ENCODE data around the gene DLL3.

DLL3 gene

GRCh38 chr19:39540333-39540673 lies 41.6 kb downstream of the DLL3 start:
- H3K4me1 Mint-ChIP-seq (ENCODE audit: low read depth) = peaks cover 35% of the 10 kb centered on the region
- peak overlapping the region; percentile 97 for H3K4me3 Mint-ChIP-seq
- DNase-seq (ENCODE audit: low spot score) = no peak
- H3K27me3 Mint-ChIP-seq (ENCODE audit: low read depth) = no peaks in the 10 kb centered on the region
- H3K27ac Mint-ChIP-seq = peak overlapping the region; percentile 92
- H3K36me3 Mint-ChIP-seq (ENCODE audit: low read depth) = peaks cover 18% of the 10 kb centered on the region
- H3K9me3 Mint-ChIP-seq = no peaks in the 10 kb centered on the region

- Mint-ChIP-seq H3K4me3 (no peak overlapping the region), H3K27me3 (ENCODE audit: low read depth) (no peaks in the 10 kb centered on the region), H3K36me3 (ENCODE audit: low read depth) (peaks cover 12% of the 10 kb centered on the region), H3K4me1 (ENCODE audit: low read depth) (peaks cover 33% of the 10 kb centered on the region), H3K27ac (no peak overlapping the region), H3K9me3 (no peaks in the 10 kb centered on the region)
- DNase-seq (ENCODE audit: low spot score) = no peak
Observed at GRCh38 chr19:39542206-39542605, 43.5 kb downstream of the DLL3 start.

GRCh38 chr19:39543477-39543857 lies 44.7 kb downstream of the DLL3 start:
- no peak for DNase-seq (ENCODE audit: low spot score)
- peaks cover 4% of the 10 kb centered on the region for H3K36me3 Mint-ChIP-seq (ENCODE audit: low read depth)
- H3K4me3 Mint-ChIP-seq = no peak overlapping the region
- H3K27me3 Mint-ChIP-seq (ENCODE audit: low read depth) = no peaks in the 10 kb centered on the region
- H3K27ac Mint-ChIP-seq = no peak overlapping the region
- H3K4me1 Mint-ChIP-seq (ENCODE audit: low read depth) = peaks cover 27% of the 10 kb centered on the region
- no peaks in the 10 kb centered on the region for H3K9me3 Mint-ChIP-seq

GRCh38 chr19:39544226-39544903 lies 45.6 kb downstream of the DLL3 start:
- Mint-ChIP-seq H3K27me3 (ENCODE audit: low read depth) (no peaks in the 10 kb centered on the region), H3K9me3 (no peaks in the 10 kb centered on the region), H3K36me3 (ENCODE audit: low read depth) (no peaks in the 10 kb centered on the region), H3K27ac (peak overlapping the region; percentile 21), H3K4me3 (peak overlapping the region; percentile 5), H3K4me1 (ENCODE audit: low read depth) (peaks cover 20% of the 10 kb centered on the region)
- no peak for DNase-seq (ENCODE audit: low spot score)

GRCh38 chr19:39544911-39545310 lies 46.2 kb downstream of the DLL3 start:
- no peaks in the 10 kb centered on the region for H3K9me3 Mint-ChIP-seq
- no peak for DNase-seq (ENCODE audit: low spot score)
- H3K4me3 Mint-ChIP-seq = peak overlapping the region; percentile 5
- no peaks in the 10 kb centered on the region for H3K27me3 Mint-ChIP-seq (ENCODE audit: low read depth)
- no peaks in the 10 kb centered on the region for H3K36me3 Mint-ChIP-seq (ENCODE audit: low read depth)
- peak overlapping the region; percentile 21 for H3K27ac Mint-ChIP-seq
- H3K4me1 Mint-ChIP-seq (ENCODE audit: low read depth) = peaks cover 20% of the 10 kb centered on the region

- no peaks in the 10 kb centered on the region for H3K36me3 Mint-ChIP-seq (ENCODE audit: low read depth)
- no peak overlapping the region for H3K4me3 Mint-ChIP-seq
- H3K9me3 Mint-ChIP-seq = no peaks in the 10 kb centered on the region
- peaks cover 16% of the 10 kb centered on the region for H3K4me1 Mint-ChIP-seq (ENCODE audit: low read depth)
- no peaks in the 10 kb centered on the region for H3K27me3 Mint-ChIP-seq (ENCODE audit: low read depth)
- no peak overlapping the region for H3K27ac Mint-ChIP-seq
- no peak for DNase-seq (ENCODE audit: low spot score)
Observed at GRCh38 chr19:39546599-39546998, 47.9 kb downstream of the DLL3 start.

GRCh38 chr19:39550197-39550596 lies 51.5 kb downstream of the DLL3 start:
- Mint-ChIP-seq H3K27me3 (ENCODE audit: low read depth) (no peaks in the 10 kb centered on the region), H3K9me3 (no peaks in the 10 kb centered on the region), H3K4me3 (no peak overlapping the region), H3K36me3 (ENCODE audit: low read depth) (no peaks in the 10 kb centered on the region), H3K4me1 (ENCODE audit: low read depth) (peaks cover 20% of the 10 kb centered on the region), H3K27ac (no peak overlapping the region)
- DNase-seq (ENCODE audit: low spot score) = no peak

- H3K36me3 Mint-ChIP-seq (ENCODE audit: low read depth) = no peaks in the 10 kb centered on the region
- no peaks in the 10 kb centered on the region for H3K27me3 Mint-ChIP-seq (ENCODE audit: low read depth)
- DNase-seq (ENCODE audit: low spot score) = no peak
- H3K4me3 Mint-ChIP-seq = no peak overlapping the region
- H3K4me1 Mint-ChIP-seq (ENCODE audit: low read depth) = peaks cover 32% of the 10 kb centered on the region
- H3K27ac Mint-ChIP-seq = no peak overlapping the region
- H3K9me3 Mint-ChIP-seq = no peaks in the 10 kb centered on the region
Observed at GRCh38 chr19:39553082-39553652, 54.4 kb downstream of the DLL3 start.

- Mint-ChIP-seq H3K27me3 (ENCODE audit: low read depth) (no peaks in the 10 kb centered on the region), H3K9me3 (no peaks in the 10 kb centered on the region), H3K4me3 (no peak overlapping the region), H3K36me3 (ENCODE audit: low read depth) (no peaks in the 10 kb centered on the region), H3K27ac (no peak overlapping the region), H3K4me1 (ENCODE audit: low read depth) (peaks cover 41% of the 10 kb centered on the region)
- no peak for DNase-seq (ENCODE audit: low spot score)
Observed at GRCh38 chr19:39554701-39555311, 56.1 kb downstream of the DLL3 start.

GRCh38 chr19:39555883-39556282 lies 57.1 kb downstream of the DLL3 start:
- no peak for DNase-seq (ENCODE audit: low spot score)
- peaks cover 2% of the 10 kb centered on the region for H3K27me3 Mint-ChIP-seq (ENCODE audit: low read depth)
- H3K9me3 Mint-ChIP-seq = no peaks in the 10 kb centered on the region
- no peak overlapping the region for H3K4me3 Mint-ChIP-seq
- H3K4me1 Mint-ChIP-seq (ENCODE audit: low read depth) = peaks cover 38% of the 10 kb centered on the region
- no peaks in the 10 kb centered on the region for H3K36me3 Mint-ChIP-seq (ENCODE audit: low read depth)
- no peak overlapping the region for H3K27ac Mint-ChIP-seq

Data from T-helper 2 cell treated with Interferon-gamma antibody and Interleukin-4, amounts not matched to agents 5 μg/mL and 100 μg/mL, for 36 hours (primary cell).